HK-2 (cell line): ENCODE results near the gene DOCK4.

Experiments used
- DNase-seq: peaks from one replicate; pipeline ENCODE4 v3.0.0-alpha.2; 2018; ENCODE audit not compliant: unreplicated experiment

DOCK4 gene

DNA sequence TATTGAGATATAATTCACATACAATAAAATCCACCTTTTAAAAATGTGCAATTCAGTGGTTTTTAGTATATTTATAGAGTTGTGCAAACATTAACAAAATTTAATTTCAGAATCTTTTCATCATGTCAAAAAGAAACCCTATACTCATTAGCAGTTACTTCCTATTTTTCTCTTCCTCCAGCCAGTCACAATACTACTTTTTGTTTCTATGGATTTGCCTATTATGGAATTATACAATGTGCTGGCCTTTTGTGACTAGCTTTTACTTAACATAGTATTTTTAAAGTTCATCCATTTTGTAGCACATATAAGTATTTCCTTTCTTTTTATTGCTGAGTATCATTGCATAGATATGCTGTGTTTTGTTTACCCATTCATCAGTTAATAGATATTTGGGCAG lies 444.0 kb downstream of the DOCK4 start:
- no peak for DNase-seq

DNA sequence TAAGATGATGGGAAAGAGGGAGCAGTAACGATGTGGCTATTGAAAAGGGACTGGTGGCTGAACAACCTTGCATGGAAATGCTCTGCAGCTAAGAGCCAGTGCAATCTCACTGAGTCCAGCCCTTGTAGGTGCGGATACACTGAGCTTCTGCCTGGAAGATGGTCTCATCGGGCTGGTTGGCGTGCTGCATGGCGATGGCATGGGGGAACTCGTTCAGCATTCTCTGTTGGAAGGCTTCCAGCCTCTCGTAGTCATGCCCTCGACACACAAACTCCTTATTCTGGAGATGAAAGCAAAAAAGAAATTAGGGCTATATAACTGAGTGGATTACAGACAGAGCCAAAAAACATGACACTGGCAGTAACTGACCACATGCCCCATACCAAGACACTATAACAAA lies 446.2 kb downstream of the DOCK4 start:
- DNase-seq: no peak

DNA sequence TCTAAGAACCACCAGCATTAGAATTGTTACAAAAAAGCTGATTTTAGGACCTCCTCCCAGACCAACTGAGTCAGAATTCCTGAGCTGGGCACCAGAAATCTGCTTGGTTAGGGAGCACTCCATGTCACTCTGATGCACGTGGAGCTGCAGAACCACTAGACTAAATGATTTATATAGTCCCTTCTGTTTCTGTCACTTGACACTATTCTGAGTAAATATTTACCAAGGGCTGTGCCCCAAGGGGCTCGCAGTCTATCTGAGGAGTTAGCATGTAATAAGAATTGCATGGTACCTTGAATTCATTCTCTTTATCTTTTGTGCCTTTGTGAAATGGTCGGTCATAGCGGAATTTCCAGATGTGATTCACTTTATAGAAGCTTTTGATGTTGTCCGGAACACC lies 447.9 kb downstream of the DOCK4 start:
- DNase-seq: no peak

DNA sequence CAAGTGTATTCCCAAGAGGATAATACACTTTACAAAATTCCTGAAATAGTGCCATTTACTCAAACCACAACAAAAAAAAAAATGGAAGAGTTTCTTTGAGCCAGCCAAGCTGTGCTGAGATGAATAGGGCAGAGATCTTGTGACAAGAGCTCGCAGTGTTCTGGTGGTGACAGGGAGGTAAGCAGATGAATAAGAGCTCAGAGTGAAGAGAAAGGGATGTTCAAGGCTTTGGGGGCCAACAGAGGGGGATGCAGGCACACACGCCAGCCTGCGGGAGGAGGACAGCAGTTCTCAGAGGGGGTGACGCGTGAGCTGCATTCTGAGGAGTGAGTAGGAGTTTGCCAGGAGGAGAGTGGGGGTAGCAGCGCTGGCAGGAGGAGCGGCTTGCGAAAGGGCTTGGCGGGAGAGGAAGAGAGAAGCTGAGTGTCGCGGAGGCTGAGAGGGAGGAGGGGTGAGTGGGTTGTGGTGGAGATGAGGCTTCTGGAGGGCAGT lies 449.5 kb downstream of the DOCK4 start:
- DNase-seq: no peak

DNA sequence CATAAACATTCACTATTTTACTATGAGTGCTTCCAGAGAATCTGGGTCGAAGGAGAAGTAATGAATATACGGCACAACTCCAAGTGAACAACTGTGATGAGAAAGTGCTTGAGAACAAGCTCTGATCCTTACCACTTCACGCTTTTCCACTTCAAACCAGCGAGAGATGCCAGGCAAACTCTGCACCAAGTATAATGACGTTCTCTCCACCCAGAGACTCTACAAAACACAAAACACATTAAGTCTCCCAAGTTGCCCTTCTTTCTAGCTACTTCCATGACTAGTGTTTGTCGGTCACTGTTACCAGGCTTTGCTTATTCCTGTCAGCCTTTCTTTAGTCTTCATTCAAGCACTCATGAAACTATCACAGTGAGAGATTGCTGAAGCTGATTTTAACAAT lies 450.8 kb downstream of the DOCK4 start:
- DNase-seq: no peak

DNA sequence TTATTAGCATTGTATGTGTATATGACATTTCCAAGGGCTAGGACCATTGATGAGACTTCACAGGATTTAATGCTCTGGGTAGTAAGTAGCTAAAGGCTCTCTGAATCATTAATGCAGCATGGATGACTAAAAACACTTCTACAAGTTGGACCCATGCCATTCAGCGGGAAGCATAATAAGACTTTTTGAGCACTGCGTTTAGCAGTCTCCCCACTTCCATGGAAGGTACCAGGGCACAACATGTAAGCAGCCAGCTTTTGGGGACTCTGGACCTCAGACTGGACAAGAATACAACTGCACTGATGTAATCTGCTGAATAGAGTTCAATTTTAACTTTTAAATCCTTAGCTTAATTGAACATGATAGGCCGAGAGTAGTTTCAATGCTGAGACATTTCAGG lies 452.2 kb downstream of the DOCK4 start:
- DNase-seq: no peak

DNA sequence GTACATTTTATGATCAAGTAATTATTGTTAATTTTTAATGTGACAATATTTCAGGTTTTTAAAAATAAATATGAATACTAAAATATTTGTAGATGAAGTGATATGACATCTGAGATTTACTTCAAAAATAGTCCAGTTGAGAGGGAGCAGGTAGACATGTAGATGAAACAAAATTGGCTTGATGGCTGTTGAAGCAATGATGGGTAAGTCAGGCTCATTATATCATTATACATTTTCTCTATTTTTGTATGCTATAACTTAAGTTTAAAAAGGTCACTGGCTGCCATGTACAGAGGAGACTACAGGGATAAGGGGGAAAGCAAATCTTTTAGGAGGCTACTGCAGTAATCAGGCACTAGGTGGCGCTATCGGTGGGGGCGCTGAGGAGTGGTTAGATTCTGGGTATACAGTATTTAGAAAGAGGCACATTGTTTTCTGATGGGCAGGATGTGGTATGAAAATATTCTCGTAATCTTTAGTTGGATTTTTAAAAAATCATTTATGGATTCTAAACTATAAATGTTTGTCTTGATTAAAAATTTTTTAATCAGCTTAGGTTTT lies 454.1 kb downstream of the DOCK4 start:
- DNase-seq: peak; percentile 64

DNA sequence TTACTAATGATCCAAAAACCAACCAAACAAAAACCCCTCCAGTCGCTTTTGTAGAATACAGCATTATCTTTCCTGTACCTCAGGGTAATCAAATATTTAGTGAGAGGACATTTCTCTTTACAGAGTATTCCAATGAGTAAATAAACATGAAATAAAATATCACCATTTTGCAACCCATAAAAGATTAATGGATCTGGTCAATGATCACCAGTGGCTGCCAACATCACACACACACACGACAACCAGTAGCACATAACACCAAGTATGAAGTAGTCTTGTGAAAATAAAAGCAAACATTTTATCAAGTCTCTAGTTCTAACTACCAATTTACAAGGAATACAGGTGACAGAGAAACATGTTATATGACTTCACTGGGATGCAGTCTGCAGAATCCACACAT lies 455.3 kb downstream of the DOCK4 start:
- no peak for DNase-seq

DNA sequence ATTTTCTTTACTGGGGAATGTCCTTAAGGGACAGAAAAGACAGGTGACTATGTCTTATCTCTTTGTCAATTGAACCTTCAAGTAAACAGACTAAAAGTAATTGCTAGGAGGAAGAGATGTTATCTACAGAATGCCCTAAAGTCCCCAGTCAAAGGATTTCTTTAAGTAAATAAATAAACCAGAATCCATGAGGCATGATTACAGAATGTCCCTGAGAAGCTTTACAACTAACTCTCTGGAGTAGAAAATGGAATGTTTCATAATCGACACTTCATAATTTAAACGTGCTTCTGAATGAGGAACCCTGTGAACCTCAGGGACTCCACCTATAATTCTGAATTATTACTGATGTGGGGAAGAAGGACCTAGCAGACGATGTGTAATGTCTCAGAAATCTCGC lies 456.0 kb downstream of the DOCK4 start:
- DNase-seq: no peak

DNA sequence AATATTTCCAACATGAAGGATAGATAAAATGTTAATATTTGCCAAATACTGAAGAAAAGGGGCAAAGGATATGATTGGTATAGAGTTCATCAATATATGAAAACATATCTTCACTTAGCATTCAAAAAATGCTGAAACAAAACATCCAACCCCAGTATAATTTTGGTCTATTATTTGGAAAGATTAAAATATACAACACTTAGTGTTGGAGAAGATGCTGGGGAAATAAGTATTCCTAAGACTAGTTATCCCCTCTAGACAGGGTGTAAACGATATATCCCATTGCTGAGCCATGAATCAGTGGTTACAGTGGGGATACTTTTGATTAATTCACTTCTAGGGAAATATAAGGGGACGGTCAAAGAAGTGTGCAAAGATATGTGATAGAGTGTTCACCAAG lies 456.6 kb downstream of the DOCK4 start:
- no peak for DNase-seq

DNA sequence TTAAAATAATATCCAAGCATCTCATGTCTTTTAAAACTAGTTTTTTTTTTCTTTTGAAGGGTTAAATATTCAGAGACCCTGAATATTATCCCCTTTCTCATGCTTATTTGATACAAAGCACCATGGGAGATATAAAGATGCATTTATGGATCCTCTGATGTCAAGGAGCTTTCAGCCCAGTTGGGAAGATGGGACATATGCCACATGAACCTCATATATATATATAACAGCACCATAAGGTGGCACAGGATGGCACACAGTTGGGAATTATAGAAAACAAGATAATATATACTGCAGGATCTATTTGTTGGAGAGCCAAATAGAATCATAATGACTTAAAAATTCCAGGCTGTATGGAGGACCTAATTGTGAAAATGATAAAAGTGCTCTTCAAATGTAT lies 458.5 kb downstream of the DOCK4 start:
- no peak for DNase-seq

DNA sequence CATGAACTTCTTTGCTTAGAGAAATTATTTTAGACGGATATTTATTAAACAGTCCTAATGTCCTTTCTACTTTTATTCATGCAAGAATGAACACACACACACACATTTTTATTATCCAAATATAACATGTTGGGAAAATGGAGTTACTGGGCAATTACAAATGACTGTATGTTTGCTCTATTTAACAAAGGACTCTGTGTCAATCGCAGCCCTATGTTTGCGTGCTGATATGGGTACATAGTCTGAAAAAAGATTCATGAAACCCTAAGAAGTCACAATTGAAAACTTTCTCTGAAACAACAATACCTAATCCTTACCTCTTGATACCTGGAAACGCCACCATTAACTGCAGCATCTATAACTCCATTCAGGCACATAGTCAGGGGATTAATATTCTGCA lies 459.2 kb downstream of the DOCK4 start:
- no peak for DNase-seq

DNA sequence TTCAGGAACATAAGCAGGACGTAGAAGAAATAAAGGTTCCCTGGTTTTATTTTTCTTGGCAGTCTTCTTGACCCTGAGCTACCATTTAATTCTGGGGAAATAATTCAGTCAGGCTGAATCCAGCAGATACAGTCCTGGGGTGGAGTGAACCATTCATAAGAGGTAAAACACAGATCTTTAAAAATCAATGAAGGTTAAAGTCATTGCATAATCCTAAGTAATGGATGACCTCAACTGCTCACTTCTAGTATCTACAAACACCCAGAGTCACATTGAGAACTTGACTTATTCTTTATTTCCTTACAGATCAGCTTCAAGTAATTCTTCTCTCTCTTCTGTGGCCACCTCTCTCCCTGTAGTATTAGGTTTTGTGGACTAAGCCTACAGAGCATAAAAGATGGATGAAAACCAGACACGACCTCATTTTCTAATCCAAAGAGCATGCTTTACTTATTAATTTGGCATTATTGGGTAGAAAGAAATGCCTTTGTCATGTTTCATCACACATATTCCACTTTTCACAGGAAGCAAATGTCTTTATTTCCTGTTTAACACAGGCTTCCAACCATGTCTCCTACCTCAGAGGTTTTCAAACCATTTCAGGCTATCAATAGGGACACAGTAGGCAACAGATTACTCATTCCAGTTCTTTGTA lies 461.6 kb downstream of the DOCK4 start:
- DNase-seq: no peak

DNA sequence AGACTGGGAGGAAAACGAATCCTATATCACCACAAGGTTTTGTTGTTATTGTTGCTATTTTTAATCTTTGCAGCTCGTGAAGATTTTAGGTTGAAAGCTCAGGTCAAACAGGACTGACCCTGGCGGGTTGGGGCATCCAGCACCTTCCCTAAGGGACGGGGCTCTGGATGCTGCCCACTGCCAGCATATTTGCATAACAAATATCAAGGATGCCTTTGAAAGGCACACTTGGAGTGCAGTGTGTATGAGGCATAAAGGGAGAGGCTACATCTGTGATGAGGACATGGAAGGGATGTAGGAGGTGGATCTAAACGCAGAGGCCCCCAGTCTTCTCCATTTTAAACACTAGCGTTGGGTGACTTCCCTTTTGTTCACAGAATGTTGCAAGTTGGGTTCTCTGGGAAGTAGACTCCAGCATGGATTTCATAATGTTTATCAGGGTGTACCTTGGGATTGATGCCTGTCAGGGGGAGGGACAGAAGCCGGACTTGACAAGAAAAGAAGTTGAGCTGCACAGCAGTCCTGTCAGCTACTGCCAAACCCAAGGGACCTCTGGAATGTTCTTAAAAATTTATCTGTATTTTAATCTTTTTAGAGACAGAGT lies 462.9 kb downstream of the DOCK4 start:
- DNase-seq: no peak

DNA sequence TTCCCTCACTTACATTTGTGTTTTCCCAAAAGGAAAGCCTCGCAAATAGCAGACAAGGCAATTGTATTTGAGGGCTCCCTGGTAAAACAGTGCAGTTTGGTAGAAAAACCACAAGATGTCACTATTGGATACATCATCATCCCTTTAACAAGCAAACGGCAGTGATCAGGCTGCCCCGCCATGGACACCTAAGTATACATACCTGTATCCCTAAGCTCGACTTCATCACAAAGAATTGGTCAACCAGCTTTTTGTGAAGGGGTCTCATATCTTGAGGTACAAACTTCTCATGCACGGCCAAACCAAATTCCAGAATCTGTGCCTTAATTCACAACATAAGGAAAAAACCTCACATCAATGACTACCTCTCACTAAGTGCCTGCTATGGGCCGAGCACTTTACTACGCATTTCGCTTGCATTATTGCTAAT lies 464.4 kb downstream of the DOCK4 start:
- DNase-seq: peak; percentile 17

DNA sequence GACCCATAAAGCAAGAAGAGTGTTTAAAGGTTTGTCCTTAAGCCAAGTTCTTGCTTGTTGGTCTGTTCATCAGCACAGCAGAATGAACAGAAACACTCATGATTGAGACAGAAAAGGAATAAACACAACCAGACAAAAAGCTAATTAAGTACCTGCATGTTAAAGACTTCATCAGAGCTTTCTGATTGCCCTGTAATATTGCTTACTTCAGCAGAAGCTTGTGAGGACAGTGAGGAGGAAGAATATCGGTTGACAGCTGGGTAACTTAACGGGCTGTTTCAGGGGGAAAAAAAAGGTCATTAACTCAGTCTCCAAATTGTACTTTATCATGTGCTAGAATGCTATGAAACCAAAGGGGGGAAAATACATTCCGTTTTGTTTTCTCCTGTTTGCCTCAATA lies 465.3 kb downstream of the DOCK4 start:
- DNase-seq: no peak

DNA sequence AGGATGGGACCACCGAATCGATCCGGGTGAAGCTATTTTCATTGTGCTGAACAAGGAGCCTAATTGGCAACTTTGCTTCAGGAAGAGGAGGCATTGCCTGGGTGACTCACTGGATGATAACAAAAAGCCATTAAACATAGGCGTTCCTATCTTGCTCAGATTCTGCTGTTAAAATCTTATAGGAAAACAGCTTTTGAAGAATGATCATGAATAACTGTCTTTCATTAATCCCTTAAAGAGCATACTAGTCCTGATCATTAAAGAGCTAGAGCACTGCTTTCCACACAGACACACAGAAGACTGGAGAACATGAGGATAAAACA lies 469.7 kb downstream of the DOCK4 start:
- DNase-seq: no peak

DNA sequence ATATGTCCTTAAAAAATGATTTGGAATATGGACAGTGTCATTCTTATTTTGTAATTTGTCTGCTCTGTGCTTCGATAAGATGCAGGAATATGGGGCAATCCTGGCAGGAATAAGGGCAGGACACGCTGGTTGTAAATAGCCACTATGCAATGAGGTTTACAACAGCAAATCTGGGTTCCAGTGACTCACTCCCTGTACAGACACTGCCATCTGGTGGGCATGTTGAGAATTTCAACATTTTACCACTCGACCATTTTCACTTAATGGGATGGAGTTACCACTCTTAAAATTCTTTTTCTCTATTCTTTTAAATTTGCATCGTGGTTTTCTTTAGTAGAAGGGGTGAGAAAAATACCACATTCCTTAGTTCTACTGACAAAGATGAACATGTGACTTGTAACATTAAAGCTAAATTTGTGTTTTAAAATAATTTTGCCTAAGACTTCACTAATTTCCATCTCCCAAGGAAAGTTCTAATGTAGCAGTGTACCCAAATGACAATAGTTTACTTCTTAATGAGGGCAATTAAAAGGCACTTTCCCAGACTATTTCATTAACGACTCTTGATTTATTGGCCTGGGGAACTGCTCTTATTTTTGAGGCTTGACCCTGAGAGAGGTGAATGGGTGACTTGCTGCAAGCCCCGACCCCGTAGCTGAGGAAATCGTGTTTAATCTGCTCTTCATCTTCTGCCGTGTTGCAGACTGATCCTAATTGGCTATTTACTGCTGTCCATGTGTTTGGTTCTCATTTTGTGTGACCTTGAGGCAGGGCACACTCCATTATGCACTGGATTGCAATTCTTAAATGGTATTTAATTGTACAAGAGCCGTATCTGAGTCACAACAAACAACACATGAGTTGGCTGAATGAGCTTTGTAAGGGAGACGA lies 470.3 kb downstream of the DOCK4 start:
- DNase-seq: peak; percentile 34

DNA sequence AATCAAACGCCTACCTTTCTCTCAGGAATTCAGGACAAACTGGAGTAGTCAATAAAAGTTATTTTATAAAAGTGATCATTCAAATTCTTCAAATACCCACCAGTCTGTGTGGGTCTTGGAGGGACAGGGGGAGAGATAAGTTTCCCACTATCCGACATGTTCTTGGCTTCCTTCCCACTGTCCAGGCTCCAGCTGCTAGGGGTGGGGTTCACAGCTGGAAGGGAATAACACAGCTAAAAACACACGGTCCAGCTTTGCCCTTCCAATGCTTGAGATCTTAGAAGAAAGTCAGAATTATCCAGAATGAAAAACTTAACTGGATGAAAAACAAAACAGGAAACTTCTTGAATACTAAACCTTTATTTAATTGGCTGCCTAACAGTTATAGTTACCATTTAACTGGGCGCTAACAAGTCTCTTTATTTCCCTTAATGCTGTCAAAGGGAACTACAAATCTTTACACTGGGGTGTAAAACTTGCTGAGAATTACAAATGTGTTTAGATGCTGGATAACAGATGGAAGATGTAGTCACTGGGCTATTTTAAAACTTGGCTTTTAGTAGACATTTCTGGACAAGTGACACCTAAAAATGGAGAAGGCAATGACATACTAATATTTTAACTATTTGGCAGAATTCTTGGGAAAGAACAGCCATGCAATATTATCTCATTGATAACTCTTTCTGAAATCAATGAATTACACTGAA lies 471.1 kb downstream of the DOCK4 start:
- DNase-seq: no peak

DNA sequence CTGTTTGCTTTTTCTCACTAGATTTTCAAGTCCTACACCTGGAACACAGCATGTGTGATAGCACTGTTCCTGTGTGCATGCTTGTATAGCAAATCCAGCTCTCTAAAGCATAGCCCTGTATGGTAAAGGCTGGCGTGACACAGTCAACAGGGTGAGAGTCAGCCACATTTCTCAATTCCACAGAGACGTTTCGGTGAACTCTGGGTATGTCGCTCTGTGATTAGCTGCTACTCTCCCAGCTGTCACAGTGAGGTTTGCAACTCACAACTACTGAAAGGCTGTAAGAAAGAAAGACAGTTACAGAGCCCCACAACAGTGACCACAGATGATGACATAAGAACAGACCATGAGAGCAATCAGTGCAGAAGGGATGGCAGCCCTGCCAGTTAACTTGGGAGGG lies 473.3 kb downstream of the DOCK4 start:
- DNase-seq: no peak

DNA sequence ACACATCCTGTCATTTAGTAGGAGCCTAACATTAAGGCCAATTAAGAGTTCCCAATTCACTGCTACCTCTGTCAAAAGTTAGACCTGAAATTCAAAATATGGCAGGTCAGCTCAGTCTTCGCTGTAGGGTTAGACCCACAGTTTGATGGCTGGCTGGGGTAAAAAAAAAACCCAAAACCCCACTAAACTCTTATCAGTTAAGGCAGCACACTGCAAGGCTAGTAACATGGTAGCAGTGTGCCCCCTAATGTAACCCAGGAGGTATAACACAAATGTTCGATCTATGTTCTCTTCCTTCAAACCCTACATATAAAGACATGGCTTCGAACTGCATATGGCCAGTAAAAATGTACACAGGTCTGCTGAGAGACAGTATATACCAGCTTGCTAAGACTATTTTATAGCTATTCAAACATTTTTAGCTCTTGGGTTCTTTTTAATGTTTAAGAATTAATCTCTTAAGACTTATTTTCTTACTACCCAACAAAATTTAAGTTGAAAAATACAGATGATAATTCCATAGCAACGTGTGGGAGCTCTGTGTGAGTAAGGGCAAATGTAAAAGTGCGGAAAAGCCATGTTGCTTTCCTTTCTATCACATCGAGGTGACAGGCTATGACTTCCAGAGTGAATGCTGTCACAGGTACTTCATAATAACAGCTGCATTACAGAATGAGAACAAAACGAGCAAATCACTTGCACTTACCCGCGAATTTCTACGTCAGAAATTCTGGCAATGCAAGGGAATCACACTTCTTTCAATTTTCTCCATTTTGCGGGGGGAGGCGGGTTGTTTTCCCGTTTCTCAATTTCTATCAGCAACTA lies 475.5 kb downstream of the DOCK4 start:
- no peak for DNase-seq
